WTC11 (cell line): ENCODE measurements around the gene NDUFAF8. TPM values are rescaled to one million over a fixed set of nuclear protein-coding genes. Genes with fewer than 3 reads are reported as not detected.
"Not testable (repeated sequence)": the region's sequence is repeated elsewhere in the genome, so short reads cannot be mapped to it uniquely, and the experiment has no call there.

Experiments
- ATAC-seq: fragments of 200-7000 bp; cut with Tn5 transposase; 2 replicates; pipeline ENCODE4 v1.10.0; 2021; ENCODE audit warnings: mild to moderate bottlenecking, moderate library complexity
- CTCF ChIA-PET: fragments of 300-600 bp; sonication (Branson Sonifier 250); formaldehyde crosslinking; loops from one replicate; lab custom pipeline; 2021; ENCODE audit warnings: antibody characterized with exemption; lab: Charles Lee
- POLR2A ChIA-PET: fragments of 350-600 bp; sonication (Branson Sonifier 250); formaldehyde crosslinking; loops from one replicate; lab custom pipeline; 2021; ENCODE audit warnings: antibody characterized with exemption; lab: Charles Lee
- DNase-seq: peaks from one replicate; pipeline ENCODE4 v3.0.0; 2021; ENCODE audit warnings: low spot score
- H3K27ac Mint-ChIP-seq: 2 replicates; pipeline ENCODE4 v1.8.0; 2021; ENCODE audit warnings: mixed read lengths
- H3K27me3 Mint-ChIP-seq: 2 replicates; pipeline ENCODE4 v1.8.0; 2021; ENCODE audit warnings: low read depth, mild to moderate bottlenecking, moderate library complexity, mixed read lengths
- H3K36me3 Mint-ChIP-seq: 2 replicates; pipeline ENCODE4 v1.8.0; 2021; ENCODE audit warnings: mixed read lengths
- H3K4me1 Mint-ChIP-seq: 2 replicates; pipeline ENCODE4 v1.8.0; 2022; ENCODE audit warnings: mixed read lengths
- H3K4me3 Mint-ChIP-seq: 2 replicates; pipeline ENCODE4 v1.8.0; 2021; ENCODE audit warnings: mild to moderate bottlenecking, moderate library complexity, mixed read lengths
- H3K9me3 Mint-ChIP-seq: 2 replicates; pipeline ENCODE4 v1.8.0; 2021; ENCODE audit warnings: mixed read lengths
- CBFB ChIP-seq: sonication (generic); formaldehyde crosslinking; IDR thresholded peaks from 2 replicates; pipeline ENCODE4 v1.8.1; 2022; ENCODE audit warnings: mild to moderate bottlenecking, low read depth, missing genetic modification reagents
- CREB1 ChIP-seq: sonication (generic); formaldehyde crosslinking; IDR thresholded peaks from 2 replicates; pipeline ENCODE4 v1.8.0; 2023; ENCODE audit warnings: mild to moderate bottlenecking, missing genetic modification reagents
- ESRRA ChIP-seq: sonication (generic); formaldehyde crosslinking; IDR thresholded peaks from 2 replicates; pipeline ENCODE4 v1.8.1; 2022; ENCODE audit warnings: mild to moderate bottlenecking, missing genetic modification reagents, borderline replicate concordance
- FOXP1 ChIP-seq: sonication (generic); formaldehyde crosslinking; IDR thresholded peaks from 2 replicates; pipeline ENCODE4 v1.8.0; 2022; ENCODE audit warnings: missing genetic modification reagents, mild to moderate bottlenecking, moderate library complexity, borderline replicate concordance
- GTF2I ChIP-seq: fragments of 250-450 bp; sonication (Bioruptor Pico); conservative IDR thresholded peaks from 2 replicates; pipeline ENCODE4 v1.4.0; 2021; ENCODE audit warnings: mild to moderate bottlenecking
- JAZF1 ChIP-seq: fragments of 250-450 bp; sonication (Bioruptor Pico); IDR thresholded peaks from 2 replicates; pipeline ENCODE4 v1.9.0; 2021; ENCODE audit warnings: moderate library complexity, mild to moderate bottlenecking, inconsistent platforms
- JUN ChIP-seq: sonication (generic); formaldehyde crosslinking; IDR thresholded peaks from 2 replicates; pipeline ENCODE4 v1.8.0; 2023; ENCODE audit warnings: mild to moderate bottlenecking, missing genetic modification reagents
- NFE2L1 ChIP-seq: sonication (generic); formaldehyde crosslinking; IDR thresholded peaks from 2 replicates; pipeline ENCODE4 v1.8.1; 2023; ENCODE audit warnings: missing genetic modification reagents
- NFYB ChIP-seq: sonication (generic); formaldehyde crosslinking; conservative IDR thresholded peaks from 2 replicates; pipeline ENCODE4 v1.8.0; 2022; ENCODE audit warnings: low read depth, missing genetic modification reagents
- NR3C1 ChIP-seq: sonication (generic); formaldehyde crosslinking; conservative IDR thresholded peaks from 2 replicates; pipeline ENCODE4 v1.8.1; 2023; ENCODE audit warnings: low read depth, mild to moderate bottlenecking, missing genetic modification reagents
- OVOL2 ChIP-seq: fragments of 250-450 bp; sonication (Bioruptor Pico); IDR thresholded peaks from 2 replicates; pipeline ENCODE4 v1.9.0; 2021; ENCODE audit warnings: mild to moderate bottlenecking, borderline replicate concordance
- SMAD4 ChIP-seq: sonication (generic); formaldehyde crosslinking; IDR thresholded peaks from 2 replicates; pipeline ENCODE4 v1.8.0; 2022; ENCODE audit warnings: mild to moderate bottlenecking, missing genetic modification reagents
- TP53 ChIP-seq: sonication (generic); formaldehyde crosslinking; IDR thresholded peaks from 2 replicates; pipeline ENCODE4 v1.8.1; 2023; ENCODE audit warnings: mild to moderate bottlenecking, missing genetic modification reagents
- ZNF138 ChIP-seq: sonication (generic); formaldehyde crosslinking; conservative IDR thresholded peaks from 2 replicates; pipeline ENCODE4 v1.8.1; 2022; ENCODE audit warnings: mild to moderate bottlenecking, moderate library complexity, missing genetic modification reagents
- total RNA-seq: library from RNA; stranded (reverse); gene quantifications from 3 replicates; pipeline ENCODE4 v1.2.3, GENCODE V29; 2021
- TF ChIP-seq, protein P1 (sequence below): fragments of 200-600 bp; IDR thresholded peaks from 2 replicates; pipeline ENCODE4 v1.8.0; 2022; ENCODE audit warnings: antibody characterized with exemption
- TF ChIP-seq, protein P2 (sequence below): sonication (generic); formaldehyde crosslinking; IDR thresholded peaks from 2 replicates; pipeline ENCODE4 v1.8.1; 2023; ENCODE audit warnings: mild to moderate bottlenecking, missing genetic modification reagents
- TF ChIP-seq, protein P3 (sequence below): sonication (generic); formaldehyde crosslinking; IDR thresholded peaks from 2 replicates; pipeline ENCODE4 v1.8.0; 2022; ENCODE audit warnings: mild to moderate bottlenecking, missing genetic modification reagents
- TF ChIP-seq, protein P4 (sequence below): sonication (generic); formaldehyde crosslinking; IDR thresholded peaks from 2 replicates; pipeline ENCODE4 v1.8.1; 2022; ENCODE audit warnings: mild to moderate bottlenecking, missing genetic modification reagents, moderate library complexity, borderline replicate concordance
- TF ChIP-seq, protein P5 (sequence below): sonication (generic); formaldehyde crosslinking; IDR thresholded peaks from 2 replicates; pipeline ENCODE4 v1.8.0; 2023; ENCODE audit warnings: missing genetic modification reagents, mild to moderate bottlenecking, borderline replicate concordance
- TF ChIP-seq, protein P6 (sequence below): sonication (generic); formaldehyde crosslinking; IDR thresholded peaks from 2 replicates; pipeline ENCODE4 v1.8.0; 2022; ENCODE audit warnings: mild to moderate bottlenecking, missing genetic modification reagents

NDUFAF8 gene
- total RNA-seq, 1 experiment from 2014 or later, result 73.0 TPM

DNA sequence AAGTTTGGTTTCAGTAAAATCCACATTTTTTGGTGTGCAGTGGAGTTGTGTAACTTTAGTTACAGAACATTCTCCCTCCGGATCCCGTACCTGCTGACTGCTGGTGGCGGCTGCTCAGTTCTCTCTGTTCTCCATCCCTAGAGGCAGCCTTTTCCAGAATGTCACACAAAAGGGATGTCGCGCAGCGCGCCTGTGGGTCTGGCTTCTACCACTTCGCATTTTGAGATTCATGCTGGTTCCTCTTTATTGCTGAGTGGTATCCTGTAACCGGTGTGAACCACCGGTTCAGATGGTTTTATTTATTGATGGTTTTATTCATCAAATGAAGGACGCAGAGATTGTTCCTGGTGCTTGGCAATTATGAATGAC, 15.4 kb upstream of the NDUFAF8 start (continued):
- TF ChIP-seq, protein P1, sequence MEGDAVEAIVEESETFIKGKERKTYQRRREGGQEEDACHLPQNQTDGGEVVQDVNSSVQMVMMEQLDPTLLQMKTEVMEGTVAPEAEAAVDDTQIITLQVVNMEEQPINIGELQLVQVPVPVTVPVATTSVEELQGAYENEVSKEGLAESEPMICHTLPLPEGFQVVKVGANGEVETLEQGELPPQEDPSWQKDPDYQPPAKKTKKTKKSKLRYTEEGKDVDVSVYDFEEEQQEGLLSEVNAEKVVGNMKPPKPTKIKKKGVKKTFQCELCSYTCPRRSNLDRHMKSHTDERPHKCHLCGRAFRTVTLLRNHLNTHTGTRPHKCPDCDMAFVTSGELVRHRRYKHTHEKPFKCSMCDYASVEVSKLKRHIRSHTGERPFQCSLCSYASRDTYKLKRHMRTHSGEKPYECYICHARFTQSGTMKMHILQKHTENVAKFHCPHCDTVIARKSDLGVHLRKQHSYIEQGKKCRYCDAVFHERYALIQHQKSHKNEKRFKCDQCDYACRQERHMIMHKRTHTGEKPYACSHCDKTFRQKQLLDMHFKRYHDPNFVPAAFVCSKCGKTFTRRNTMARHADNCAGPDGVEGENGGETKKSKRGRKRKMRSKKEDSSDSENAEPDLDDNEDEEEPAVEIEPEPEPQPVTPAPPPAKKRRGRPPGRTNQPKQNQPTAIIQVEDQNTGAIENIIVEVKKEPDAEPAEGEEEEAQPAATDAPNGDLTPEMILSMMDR, result no peak
- TF ChIP-seq, protein P2, sequence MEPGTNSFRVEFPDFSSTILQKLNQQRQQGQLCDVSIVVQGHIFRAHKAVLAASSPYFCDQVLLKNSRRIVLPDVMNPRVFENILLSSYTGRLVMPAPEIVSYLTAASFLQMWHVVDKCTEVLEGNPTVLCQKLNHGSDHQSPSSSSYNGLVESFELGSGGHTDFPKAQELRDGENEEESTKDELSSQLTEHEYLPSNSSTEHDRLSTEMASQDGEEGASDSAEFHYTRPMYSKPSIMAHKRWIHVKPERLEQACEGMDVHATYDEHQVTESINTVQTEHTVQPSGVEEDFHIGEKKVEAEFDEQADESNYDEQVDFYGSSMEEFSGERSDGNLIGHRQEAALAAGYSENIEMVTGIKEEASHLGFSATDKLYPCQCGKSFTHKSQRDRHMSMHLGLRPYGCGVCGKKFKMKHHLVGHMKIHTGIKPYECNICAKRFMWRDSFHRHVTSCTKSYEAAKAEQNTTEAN (CRISPR knock-in tag), result no peak
- TF ChIP-seq NR3C1 (no peak), JUN (CRISPR knock-in tag) (no peak), GTF2I (CRISPR knock-in tag) (no peak), CREB1 (CRISPR knock-in tag) (no peak)
- TF ChIP-seq, protein P3, sequence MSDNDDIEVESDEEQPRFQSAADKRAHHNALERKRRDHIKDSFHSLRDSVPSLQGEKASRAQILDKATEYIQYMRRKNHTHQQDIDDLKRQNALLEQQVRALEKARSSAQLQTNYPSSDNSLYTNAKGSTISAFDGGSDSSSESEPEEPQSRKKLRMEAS (CRISPR knock-in tag), result no peak
- TF ChIP-seq, all 79 proteins: peak for 0

DNA sequence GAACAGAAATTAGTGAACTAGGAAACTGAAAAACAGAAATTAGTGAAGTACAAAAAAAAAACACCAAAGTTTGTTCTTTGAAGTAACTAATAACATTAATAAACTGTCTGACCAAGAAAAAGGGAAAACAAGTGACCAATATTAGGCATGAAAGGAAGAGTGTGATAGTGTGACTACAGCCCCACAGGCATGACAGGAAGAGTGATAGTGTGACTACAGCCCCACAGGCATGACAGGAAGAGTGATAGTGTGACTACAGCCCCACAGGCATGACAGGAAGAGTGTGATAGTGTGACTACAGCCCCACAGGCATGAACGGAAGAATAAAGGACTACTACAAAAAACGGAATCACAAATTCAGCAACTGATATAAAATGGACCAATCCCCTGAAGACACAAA, 11.5 kb upstream of the NDUFAF8 start:
- CTCF ChIA-PET, result interaction anchor here (0.8 to 1.6 kb wide), 2 partner anchors 11 to 74 kb away, joined by 3 to 4 read pairs; partner anchors contain the start of genes NDUFAF8 and TEPSIN
- not testable (repeated sequence) for H3K4me3 Mint-ChIP-seq, H3K27ac Mint-ChIP-seq

DNA sequence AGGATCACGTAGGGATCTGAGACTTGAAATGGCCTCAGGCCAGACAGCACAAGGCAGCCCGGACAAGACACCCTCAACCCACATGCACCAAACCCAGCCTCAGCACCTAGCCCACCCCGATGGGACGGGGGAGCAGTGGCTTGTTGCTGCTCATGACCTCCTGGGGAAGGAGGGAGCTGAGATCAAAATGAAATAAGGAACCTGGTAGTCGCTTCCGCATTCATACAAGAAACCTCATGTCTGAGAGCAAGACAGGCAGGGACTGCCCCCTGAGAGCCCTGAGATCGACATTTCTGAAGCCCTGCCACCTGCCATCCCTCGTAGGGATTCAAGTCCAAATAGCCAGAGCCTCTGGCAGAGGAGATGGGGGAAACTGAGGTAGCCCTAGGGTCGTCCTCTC, 10.7 kb upstream of the NDUFAF8 start:
- no peak overlapping the region for H3K27ac Mint-ChIP-seq
- H3K36me3 Mint-ChIP-seq, result peaks cover 14% of the 10 kb centered on the region
- ATAC-seq, result no peak
- DNase-seq, result no peak
- H3K9me3 Mint-ChIP-seq, result no peaks in the 10 kb centered on the region
- no peak overlapping the region for H3K4me3 Mint-ChIP-seq
- POLR2A ChIA-PET, result no interaction called here
- H3K27me3 Mint-ChIP-seq, result peaks cover 20% of the 10 kb centered on the region
- peaks cover 7% of the 10 kb centered on the region for H3K4me1 Mint-ChIP-seq
- CTCF ChIA-PET, result interaction anchor here (1.0 kb wide), 1 partner anchor 11 kb away, joined by 3 read pairs; the partner anchor contains the start of gene NDUFAF8
- TF ChIP-seq NFE2L1 (CRISPR knock-in tag) (no peak), ZNF138 (CRISPR knock-in tag) (no peak), JUN (CRISPR knock-in tag) (no peak), TP53 (no peak), SMAD4 (CRISPR knock-in tag) (no peak), FOXP1 (no peak), OVOL2 (CRISPR knock-in tag) (no peak), CBFB (CRISPR knock-in tag) (no peak), NFYB (no peak), ESRRA (CRISPR knock-in tag) (no peak), JAZF1 (CRISPR knock-in tag) (no peak)
- TF ChIP-seq, protein P4, sequence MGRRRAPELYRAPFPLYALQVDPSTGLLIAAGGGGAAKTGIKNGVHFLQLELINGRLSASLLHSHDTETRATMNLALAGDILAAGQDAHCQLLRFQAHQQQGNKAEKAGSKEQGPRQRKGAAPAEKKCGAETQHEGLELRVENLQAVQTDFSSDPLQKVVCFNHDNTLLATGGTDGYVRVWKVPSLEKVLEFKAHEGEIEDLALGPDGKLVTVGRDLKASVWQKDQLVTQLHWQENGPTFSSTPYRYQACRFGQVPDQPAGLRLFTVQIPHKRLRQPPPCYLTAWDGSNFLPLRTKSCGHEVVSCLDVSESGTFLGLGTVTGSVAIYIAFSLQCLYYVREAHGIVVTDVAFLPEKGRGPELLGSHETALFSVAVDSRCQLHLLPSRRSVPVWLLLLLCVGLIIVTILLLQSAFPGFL (CRISPR knock-in tag), result no peak
- TF ChIP-seq, protein P5, sequence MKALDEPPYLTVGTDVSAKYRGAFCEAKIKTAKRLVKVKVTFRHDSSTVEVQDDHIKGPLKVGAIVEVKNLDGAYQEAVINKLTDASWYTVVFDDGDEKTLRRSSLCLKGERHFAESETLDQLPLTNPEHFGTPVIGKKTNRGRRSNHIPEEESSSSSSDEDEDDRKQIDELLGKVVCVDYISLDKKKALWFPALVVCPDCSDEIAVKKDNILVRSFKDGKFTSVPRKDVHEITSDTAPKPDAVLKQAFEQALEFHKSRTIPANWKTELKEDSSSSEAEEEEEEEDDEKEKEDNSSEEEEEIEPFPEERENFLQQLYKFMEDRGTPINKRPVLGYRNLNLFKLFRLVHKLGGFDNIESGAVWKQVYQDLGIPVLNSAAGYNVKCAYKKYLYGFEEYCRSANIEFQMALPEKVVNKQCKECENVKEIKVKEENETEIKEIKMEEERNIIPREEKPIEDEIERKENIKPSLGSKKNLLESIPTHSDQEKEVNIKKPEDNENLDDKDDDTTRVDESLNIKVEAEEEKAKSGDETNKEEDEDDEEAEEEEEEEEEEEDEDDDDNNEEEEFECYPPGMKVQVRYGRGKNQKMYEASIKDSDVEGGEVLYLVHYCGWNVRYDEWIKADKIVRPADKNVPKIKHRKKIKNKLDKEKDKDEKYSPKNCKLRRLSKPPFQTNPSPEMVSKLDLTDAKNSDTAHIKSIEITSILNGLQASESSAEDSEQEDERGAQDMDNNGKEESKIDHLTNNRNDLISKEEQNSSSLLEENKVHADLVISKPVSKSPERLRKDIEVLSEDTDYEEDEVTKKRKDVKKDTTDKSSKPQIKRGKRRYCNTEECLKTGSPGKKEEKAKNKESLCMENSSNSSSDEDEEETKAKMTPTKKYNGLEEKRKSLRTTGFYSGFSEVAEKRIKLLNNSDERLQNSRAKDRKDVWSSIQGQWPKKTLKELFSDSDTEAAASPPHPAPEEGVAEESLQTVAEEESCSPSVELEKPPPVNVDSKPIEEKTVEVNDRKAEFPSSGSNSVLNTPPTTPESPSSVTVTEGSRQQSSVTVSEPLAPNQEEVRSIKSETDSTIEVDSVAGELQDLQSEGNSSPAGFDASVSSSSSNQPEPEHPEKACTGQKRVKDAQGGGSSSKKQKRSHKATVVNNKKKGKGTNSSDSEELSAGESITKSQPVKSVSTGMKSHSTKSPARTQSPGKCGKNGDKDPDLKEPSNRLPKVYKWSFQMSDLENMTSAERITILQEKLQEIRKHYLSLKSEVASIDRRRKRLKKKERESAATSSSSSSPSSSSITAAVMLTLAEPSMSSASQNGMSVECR, result no peak
- TF ChIP-seq, protein P6, sequence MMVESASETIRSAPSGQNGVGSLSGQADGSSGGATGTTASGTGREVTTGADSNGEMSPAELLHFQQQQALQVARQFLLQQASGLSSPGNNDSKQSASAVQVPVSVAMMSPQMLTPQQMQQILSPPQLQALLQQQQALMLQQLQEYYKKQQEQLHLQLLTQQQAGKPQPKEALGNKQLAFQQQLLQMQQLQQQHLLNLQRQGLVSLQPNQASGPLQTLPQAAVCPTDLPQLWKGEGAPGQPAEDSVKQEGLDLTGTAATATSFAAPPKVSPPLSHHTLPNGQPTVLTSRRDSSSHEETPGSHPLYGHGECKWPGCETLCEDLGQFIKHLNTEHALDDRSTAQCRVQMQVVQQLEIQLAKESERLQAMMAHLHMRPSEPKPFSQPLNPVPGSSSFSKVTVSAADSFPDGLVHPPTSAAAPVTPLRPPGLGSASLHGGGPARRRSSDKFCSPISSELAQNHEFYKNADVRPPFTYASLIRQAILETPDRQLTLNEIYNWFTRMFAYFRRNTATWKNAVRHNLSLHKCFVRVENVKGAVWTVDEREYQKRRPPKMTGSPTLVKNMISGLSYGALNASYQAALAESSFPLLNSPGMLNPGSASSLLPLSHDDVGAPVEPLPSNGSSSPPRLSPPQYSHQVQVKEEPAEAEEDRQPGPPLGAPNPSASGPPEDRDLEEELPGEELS, result no peak

More for the DNA sequence above, 11.5 kb upstream of the NDUFAF8 start:
- H3K4me1 Mint-ChIP-seq, DNase-seq, H3K9me3 Mint-ChIP-seq, POLR2A ChIA-PET, ATAC-seq: not testable (repeated sequence)
- Mint-ChIP-seq H3K36me3 (peaks cover 14% of the 10 kb centered on the region), H3K27me3 (peaks cover 20% of the 10 kb centered on the region)
